Measurements from ENCODE around the gene ACTN1.
A peak's percentile ranks its signal among the peaks of the same experiment; 100 is the strongest.

Gene ACTN1

GRCh38 chr14:68931474-68932051, 47.5 kb downstream of the ACTN1 start:
- no peak for DNase-seq

- no peak for DNase-seq
Measured at GRCh38 chr14:68931063-68931462, 48.0 kb downstream of the ACTN1 start.

- DNase-seq = no peak
Measured at GRCh38 chr14:68929623-68930307, 49.3 kb downstream of the ACTN1 start.

GRCh38 chr14:68928770-68929550, 50.1 kb downstream of the ACTN1 start:
- DNase-seq = no peak

DNA sequence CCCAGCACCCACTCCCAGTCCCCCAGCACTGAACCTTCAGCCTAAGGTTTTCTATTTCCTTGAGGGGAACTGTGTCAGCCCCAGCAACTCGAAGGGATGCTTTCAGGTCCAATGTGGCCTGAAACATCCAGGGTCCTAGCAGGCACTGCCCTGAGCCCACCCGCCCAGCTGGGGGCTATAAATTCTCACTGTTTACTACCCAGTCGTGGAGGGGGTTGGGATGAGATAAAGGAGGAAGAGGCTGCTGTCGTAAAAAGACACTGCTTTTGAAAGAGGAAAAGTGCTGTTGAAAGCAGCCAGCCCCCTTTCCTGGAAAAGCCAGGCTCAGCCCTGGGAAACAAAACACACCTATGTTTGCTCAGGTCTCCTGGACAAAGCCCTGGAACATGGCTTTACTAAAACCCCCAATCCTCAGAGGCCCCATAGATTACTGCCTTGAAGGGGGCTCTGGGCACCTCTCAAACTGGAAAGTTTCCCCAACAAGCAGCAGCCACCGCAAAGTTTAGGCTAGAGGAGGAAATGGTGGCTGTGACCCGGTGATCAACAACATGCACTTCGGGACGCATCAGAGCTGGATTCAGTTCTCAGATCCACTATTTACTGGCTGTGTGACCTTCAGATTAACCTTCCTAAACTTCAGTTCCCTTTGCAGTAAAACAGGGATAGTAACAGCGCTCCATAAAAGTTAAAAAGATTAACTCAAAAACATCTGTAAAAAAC, 51.0 kb downstream of the ACTN1 start:
- DNase-seq = no peak

GRCh38 chr14:68927089-68927488, 52.0 kb downstream of the ACTN1 start:
- DNase-seq = no peak

- peak; percentile 6 for DNase-seq
Measured at GRCh38 chr14:68926236-68926635, 52.9 kb downstream of the ACTN1 start.

DNA sequence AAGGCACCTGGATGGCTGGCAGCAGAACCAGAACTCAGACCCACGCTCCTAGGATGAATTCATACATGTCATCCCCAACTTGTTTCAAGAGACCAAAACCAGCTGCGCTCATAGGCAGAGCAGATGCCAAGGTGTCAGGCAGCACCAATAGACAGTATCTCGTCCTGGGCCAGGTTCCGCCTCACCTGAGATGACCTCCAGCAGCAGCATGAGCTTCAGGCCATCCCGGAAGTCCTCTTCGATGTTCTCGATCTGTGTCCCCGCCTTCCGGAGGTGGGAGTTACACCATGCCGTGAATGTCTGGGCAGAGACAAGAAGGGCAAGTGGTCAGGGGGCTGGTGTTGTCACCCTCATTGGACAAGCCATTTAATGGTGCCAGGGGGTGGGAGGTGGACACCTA, 53.7 kb downstream of the ACTN1 start:
- DNase-seq = no peak

GRCh38 chr14:68924186-68925158, 54.6 kb downstream of the ACTN1 start:
- DNase-seq = no peak

GRCh38 chr14:68922886-68923285, 56.2 kb downstream of the ACTN1 start:
- no peak for DNase-seq

DNA sequence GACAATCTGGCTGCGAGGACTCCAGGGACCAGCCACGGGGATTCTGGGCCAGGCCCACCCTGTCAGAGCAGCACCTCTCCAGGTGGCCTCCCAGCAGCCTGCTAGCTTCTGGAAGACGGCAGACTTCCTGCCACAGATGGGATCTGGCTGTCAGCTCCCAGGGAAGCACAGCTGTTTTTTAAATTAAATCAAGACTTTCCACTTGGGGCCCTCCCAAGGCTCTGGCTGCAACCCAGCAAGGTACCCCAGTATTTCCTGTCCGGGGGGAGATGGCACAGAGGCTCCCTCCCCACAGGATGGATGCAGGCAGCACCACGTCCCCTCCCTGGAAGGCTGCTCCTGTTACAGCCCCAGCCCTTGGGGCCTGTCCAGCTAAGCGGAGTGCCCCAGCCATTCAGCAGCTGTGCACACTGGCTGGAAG, 56.9 kb downstream of the ACTN1 start:
- DNase-seq = no peak

- no peak for DNase-seq
Measured at GRCh38 chr14:68921666-68922065, 57.4 kb downstream of the ACTN1 start.

GRCh38 chr14:68921049-68921448, 58.1 kb downstream of the ACTN1 start:
- DNase-seq = no peak

DNA sequence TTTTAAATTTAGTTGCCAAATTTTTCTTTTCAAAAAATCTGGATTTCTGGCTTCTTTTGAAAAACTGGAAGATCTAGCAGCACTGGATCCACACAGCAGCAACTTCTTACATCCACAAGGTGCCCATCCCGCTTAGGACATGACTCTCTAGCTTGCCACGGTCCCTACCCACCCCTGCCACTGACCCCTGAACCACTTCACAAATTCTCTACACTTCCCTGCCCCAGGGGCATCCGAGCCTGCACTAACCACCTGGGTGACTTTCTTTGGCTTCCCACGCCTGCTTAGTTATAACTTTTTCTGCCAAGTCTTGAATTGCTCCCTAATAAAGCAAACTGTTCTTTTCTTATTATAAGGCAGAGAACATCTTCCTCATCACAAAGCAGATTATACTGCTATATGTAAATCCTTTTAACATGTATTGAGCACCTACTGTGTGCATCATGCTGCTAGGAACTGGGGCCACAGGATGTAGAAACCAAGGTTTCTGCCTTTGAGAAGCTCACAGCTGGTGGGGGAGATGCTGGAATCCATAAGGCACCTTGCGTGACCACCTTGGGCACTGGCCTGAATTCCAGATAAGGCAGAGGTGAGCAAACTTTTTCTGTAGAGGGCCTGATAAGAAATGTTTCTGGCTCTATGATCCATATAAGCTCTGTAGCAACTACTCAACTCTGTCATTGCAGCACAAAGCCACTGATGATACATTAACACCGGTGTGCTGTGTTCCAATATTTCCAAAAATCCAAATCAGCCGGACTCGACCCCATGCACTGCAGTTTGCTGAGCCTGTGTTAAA, 59.8 kb downstream of the ACTN1 start:
- no peak for DNase-seq

DNA sequence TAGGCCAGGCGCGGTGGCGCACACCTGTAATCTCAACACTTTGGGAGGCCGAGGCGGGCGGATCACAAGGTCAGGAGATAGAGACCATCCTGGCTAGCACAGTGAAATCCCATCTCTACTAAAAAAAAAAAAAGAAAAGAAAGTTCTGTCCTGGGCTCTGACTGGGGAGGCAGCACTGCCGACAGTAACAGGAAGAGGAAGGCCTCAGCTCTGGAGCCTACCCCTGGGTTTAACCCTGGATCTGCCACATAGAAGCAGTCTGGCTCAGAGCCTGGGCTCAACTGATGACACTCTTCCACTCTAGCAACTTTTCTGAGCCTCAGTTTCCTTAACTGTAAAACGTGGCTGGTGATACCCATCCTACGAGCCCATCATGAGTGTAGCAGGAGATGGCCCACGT, 60.5 kb downstream of the ACTN1 start:
- DNase-seq = no peak

DNA sequence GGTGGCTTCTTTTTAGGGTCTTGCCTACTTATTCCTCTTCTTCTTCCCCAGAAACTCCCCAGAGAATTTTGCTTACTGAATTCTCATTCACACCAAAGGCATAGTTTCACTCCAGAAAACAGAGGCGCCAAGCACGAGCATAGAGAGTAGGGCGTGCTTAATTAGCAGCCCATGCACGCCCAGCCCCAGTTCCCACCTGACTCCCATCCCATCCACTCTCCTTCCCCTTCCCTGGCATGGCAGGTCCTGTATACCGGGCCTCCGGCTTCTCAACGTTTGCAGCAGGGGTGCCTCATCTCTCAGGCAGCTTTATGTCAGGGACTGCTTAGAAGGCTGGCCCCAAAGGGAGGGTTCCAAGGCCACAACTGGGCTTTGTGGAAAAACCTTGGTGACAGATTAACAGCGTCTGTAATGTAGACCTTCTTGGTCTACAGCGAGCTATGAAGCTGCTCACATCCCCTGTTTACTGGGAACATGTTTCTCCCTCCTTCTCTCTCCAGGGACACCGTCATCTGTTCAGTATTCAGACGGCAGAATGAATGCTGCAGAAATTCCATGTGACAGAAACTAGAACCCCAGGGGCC, 62.7 kb downstream of the ACTN1 start:
- DNase-seq = no peak

DNA sequence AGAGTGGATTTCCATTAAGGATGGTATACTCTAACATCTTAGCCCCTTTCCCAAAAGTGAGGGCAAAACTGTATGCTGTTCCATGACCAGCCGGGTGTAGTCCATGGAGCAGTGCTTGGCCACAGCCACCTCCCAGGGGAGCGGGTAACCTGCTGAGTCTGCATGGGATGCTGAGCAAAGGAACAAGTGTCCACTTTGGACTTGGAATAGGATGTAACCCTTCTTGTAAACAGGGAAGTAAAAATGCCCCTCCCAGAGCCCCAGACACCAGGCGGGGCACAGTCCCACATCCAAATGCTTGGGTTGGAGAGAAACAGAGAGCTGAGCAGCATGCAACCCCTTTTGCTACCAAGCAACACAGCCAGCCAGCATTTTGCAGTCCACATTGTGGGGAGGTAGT, 65.6 kb downstream of the ACTN1 start:
- DNase-seq = no peak

- DNase-seq = peak; percentile 89
Measured at GRCh38 chr14:68911594-68912227, 67.4 kb downstream of the ACTN1 start.

DNA sequence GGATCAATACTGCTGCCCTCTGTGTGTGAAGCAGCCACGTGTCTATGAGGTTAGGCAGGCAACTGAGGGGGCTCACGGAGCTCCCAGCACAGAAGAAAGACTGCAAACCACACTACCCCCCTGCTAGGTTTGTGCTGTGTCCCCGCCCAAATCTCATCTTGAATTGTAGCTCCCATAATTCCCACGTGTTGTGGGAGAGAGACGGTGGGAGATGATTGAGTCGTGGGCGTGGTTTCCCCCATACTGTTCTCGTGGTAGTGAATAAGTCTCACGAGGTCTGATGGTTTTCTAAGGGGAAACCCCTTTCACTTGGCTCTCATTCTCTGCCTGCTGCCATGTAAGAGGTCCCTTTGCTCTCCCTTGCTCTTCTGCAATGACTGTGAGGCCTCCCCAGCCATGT, 68.6 kb downstream of the ACTN1 start:
- DNase-seq = no peak

GRCh38 chr14:68908803-68909202, 70.3 kb downstream of the ACTN1 start:
- no peak for DNase-seq

DNA sequence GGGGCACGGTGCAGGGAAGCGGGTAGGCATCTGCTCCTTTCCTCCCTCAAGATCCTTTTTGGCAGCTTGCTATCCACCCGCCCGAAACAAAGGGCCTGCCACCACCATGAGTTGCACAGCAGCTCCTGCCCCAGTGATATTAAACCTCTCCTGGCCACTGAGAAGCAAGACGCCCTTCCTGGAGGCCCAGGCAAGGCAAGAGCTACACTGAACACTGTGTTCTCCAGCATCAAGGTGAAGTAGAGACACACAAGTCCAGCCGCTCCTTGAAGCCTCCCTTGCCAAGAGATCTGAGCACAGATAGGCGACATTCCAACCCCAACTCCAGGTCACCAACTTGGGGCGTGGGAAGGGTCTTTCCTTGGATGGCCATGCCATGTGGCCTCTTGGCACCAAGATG, 70.9 kb downstream of the ACTN1 start:
- no peak for DNase-seq

Data from NCI-H82 (cell line).